Activated naive CD4-positive, alpha-beta T cell (primary cell): ENCODE data around the gene ZNF280A.
"Not testable (repeated sequence)": the region's sequence is repeated elsewhere in the genome, so short reads cannot be mapped to it uniquely, and the experiment has no call there.

Experiments used
- DNase-seq, 4 experiments: peaks; one replicate each; lab custom pipeline; 2025; lab: John Stamatoyannopoulos, UW

ZNF280A gene

GRCh38 chr22:22545084-22545483 lies 25.0 kb upstream of the ZNF280A start:
- no peak for DNase-seq

DNA sequence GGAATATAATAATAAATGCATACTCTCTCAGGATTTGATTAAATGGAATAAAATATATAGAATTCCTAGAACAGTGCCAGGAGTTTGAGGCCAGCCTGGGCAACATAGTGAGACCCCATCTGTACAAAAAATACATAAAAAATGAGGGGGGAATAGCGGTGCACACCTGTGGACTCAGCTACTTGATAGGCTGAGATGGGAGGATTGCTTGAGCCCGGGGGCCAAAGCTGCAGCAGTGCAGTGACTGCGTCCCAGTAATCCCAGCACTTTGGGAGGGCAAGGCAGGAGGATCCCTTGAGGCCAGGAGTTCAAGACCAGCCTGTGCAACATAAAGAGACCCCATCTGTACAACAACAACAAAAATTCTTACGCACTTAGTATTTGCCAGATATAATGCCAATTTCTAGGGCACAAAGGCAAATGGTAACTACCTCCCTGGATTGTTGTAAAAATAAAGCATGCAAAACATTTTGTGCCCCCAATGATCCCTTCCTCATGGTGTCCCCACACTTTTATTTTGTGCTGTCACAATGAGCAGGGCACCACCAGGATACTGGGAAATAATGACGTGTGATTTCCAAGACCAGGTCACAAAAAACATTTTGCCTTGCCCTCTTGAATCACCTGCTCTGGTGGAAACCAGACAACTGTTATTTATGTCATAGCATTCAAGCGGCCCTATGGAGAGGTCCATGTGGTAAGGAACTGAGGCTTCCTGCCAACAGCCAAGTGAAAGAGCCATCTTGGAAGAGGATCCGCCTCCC lies 18.3 kb upstream of the ZNF280A start:
- DNase-seq, result no peak

- no peak for DNase-seq
Observed at GRCh38 chr22:22536916-22537315, 16.8 kb upstream of the ZNF280A start.

- no peak for DNase-seq
Observed at GRCh38 chr22:22536515-22536914, 16.4 kb upstream of the ZNF280A start.

- DNase-seq, result no peak
Observed at GRCh38 chr22:22535662-22536061, 15.6 kb upstream of the ZNF280A start.

DNA sequence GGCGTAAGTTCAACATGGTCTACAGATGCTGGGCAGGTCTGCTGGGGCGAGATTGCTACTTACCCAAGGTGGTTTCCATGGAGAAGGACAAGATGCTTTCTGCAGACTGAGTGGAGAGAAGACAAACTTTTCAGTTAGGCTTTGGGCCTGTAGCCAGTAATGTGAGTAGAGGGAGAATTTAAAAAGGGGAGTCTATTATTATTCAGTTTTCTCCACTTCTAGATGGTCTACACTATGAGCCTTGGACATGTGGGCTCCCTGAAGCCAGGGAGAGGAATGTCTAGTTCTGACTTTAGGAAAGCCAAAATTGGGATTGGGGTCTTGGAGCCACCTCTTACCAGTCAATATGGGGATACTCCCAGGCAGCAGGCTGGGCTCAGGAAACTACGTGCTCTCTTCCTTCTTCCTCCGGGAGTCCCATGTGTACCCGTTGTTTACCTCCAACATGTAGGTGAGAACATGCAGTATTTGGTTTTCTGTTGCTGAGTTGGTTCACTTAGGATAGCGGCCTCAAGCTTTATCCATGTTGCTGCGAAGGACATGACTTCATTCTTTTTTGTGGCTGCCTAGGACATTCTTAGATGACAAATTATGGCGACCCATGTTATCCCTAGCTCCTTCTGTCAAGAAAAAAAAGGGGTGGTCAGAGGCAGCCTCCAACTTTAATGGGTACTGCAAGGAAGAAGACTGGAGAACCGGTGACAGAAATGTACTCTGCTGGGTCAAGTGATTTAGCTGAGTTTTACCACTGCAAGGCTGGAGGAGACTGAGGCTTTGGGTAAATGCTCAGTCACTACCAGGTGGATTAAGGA lies 14.7 kb upstream of the ZNF280A start:
- DNase-seq, result no peak

DNA sequence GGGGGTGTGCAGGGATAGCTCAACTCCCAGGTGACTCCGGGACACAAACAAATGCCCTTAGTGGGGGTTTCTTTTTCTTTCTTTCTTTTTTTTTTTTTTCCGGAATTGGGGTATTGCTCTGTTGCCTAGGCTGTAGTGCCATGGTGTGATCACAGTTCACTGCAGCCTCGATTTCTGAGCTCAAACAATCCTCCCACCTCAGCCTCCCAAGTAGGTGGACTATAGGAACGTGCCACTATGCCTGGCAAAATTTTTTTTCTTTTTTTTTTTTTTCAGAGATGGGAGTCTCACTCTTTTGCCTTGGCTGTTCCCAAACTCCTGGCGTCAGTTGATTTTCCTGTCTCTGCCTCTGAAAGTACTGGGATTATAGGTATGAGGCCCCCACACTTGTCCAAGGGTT lies 13.8 kb upstream of the ZNF280A start:
- no peak for DNase-seq

- DNase-seq, result no peak
Observed at GRCh38 chr22:22533417-22533816, 13.3 kb upstream of the ZNF280A start.

DNA sequence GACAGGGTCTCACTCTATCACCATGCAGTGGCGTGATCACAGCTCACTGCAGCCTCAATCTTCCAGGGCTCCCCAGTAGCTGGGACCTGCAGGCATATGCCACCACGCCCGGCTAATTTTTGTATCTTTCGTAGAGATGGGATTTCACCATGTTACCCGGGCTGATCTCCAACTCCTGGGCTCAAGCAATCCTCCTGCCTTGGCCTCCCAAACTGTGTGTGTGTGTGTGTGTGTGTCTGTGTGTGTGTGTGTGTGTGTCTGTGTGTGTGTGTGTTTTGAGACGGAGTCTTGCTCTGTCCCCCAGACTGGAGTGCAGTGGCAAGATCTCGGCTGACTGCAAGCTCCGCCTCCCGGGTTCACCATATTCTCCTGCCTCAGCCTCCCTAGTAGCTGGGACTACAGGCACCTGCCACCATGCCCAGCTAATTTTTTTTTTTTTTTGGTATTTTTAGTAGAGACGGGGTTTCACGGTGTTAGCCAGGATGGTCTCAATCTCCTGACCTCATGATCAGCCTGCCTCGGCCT lies 12.5 kb upstream of the ZNF280A start:
- not testable (repeated sequence) for DNase-seq

DNA sequence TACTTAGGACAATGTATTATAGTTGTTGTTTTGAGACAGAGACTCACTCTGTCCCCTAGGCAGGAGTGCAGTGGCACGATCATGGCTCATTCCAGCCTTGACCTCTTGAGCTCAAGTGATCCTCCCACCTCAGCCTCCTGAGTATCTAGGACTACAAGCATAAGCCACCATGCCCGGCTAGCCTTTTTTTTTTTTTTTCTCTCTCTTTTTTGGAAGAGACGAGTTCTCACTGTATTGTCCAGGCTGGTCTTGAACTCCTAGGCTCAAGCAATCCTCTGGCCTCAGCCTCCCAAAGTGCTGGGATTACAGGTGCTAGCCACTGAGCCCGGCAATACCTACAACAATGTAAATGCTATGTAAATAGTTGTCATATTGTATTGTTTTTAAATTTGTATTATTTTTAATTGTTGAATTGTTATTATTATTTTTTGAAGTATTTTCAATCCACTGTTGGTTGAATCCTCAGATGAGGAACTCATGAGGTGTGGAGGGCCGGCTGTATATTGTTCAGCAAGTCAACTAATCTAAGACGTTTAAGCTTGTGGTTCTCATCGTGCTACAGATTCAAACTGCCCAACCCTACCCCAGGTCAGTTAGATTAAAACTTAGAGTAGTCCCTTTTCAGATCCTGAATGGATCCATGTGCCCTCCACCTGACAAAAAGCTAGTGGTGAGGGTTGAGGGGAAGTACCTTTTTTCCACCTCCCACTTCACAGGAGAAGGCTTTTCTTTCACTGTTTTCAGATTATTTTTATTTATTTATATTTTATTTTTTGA lies 11.9 kb upstream of the ZNF280A start:
- no peak for DNase-seq

GRCh38 chr22:22528780-22529179 lies 8.7 kb upstream of the ZNF280A start:
- DNase-seq, result no peak

- DNase-seq, result no peak
Observed at GRCh38 chr22:22527312-22527711, 7.2 kb upstream of the ZNF280A start.

DNA sequence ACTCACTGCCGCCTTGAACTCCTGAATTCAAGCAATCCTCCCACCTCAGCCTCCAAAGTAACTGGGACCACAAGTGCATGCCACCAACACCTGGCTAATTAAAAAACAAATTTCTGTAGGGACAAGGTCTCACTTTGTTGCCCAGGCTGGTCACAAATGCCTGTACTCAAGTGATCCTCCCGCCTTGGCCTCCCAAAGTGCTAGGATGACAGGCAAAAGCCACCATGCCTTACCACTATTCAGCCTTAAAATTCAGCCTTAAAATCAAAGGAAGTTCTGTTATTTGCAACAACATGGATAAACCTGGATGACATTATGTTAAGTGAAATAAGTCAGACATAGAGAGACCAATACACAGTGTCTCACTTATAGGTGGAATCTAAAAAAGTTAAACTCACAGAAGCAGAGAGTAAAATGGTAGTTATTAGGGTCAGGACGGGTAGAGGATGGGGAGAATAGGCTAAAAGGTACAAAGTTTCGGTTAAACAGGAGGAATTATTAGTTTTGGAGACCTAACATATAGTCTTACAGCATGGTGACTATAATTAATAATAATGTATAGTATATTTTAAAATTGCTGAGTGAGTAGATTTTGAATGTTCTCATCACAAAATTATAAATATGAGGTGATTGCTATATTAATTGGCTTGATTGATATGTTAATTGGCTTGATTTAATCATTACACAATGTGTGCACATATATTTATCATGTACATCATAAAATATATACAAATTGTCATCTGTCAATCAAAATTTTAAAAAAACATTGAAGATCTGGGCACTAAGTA lies 6.2 kb upstream of the ZNF280A start:
- no peak for DNase-seq

- DNase-seq, result no peak
Observed at GRCh38 chr22:22523494-22523893, 3.4 kb upstream of the ZNF280A start.

DNA sequence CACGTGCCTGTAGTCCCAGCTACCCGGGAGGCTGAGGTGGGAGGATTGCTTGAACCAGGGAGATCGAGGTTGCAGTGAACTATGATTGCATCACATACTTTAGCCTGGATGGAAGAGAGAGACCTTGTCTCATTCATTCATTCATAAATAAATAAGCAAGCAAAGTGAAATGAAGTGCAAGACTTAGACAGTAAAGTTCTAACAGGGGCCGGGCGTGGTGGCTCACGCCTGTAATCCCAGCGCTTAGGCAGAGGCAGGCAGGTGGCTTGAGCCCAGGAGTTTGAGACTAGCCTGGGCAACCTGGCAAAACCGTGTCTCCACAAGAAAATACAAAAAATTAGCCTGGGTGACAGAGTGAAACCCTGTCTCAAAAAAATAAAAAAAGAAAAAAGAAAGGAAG lies 1.6 kb upstream of the ZNF280A start:
- no peak for DNase-seq

- DNase-seq, result no peak
Observed at GRCh38 chr22:22520667-22521602, 865 bp upstream of the ZNF280A start.

DNA sequence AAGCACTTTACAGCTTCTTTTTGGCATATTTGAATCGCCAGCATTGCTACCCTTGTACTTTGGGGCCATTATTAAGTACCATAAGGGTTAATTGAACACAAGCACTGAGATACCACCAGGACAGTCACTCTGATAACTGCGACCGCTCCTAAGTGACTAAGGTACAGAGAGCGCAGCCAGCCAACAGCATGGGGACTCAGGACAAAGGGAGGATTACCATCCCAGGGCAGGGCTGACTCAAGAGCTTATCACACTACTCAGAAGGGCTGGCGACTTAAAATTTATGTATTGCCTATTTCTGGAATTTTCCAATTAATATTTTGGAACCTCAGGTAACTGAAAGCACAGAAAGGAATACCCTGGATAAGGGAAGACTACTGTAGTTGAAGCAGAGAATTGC lies 479 bp downstream of the ZNF280A start:
- no peak for DNase-seq

DNA sequence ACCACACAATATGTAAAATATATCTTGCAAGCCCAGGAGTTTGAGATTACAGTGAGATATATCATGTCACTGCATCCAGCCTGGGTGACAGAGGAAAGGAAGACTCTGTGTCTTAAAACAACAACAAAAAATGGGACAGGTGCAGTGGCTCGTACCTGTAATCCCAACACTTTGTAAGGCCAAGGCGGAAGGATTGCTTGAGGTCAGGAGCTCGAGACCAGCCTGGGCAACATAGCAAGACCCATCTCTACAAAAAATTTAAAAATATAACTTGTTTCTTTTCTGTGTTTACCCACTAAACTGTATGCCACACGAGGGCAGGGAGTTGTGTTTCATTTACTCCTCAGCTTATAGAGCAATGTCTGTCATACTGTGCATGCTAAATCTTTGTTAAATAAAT lies 3.1 kb downstream of the ZNF280A start:
- DNase-seq, result no peak

GRCh38 chr22:22515890-22516289 lies 4.2 kb downstream of the ZNF280A start:
- no peak for DNase-seq

- not testable (repeated sequence) for DNase-seq
Observed at GRCh38 chr22:22514431-22514830, 5.6 kb downstream of the ZNF280A start.
